Superior temporal gyrus (tissue), 1 donor: Measurements from ENCODE around the gene SPATA12.

Experiments used
- DNase-seq: peaks from one replicate; pipeline ENCODE4 v3.0.0-alpha.2; 2016; ENCODE audit errors: extremely low spot score

Gene SPATA12

DNA sequence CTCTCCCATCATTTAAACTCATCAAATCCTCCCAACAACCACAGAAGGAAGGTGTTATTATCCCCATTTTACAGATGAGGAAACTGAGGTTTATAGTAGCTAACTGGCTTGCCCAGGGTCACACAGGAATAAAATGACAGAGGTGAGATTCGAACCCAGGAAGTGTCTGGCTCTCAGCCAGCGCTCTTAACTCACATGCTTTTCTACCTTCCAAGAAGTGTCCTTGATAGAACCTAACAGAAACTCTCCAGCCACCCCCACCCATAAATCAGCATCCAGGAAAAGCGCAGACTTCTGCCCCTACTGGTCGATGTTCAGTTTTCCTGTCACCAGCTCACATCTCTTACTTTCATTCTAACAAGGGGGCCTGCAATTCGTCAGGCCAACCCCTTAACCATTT lies 51.7 kb downstream of the SPATA12 start:
- DNase-seq, result no peak

DNA sequence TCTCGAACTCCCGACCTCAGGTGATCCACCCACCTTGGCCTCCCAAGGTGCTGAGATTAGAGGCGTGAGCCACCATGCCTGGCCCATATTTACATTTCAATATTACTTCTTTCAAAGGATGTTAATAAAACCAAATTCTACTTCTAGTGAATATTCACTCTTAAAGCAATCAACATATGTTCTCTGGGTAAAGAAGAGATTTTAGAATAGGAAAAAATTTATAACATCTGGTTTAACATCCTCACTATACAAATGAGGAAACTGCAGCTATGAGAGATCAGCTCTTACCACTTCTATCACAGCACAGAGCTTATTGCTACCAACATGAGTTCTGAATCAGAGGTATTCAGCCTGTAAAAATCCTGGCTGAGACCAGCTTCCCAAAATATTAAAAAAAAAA lies 56.0 kb downstream of the SPATA12 start:
- no peak for DNase-seq

DNA sequence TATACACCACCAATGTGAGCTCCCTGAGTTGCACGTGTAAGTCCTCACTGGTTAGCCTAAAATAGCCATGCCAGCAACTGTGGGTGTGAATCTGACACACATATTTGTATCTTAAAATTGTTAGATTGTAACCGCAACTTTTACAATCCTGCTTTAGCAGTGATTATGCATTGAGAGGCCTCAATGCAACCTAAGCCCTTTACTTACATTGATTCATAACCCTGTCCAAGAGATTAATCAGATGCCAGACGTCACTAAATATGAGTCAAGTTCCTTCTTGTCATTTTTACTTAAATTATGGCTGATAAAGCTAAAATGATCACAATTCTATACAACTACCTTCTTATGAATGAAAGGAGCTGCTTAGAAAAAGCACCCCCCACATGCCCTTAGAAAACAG lies 57.8 kb downstream of the SPATA12 start:
- DNase-seq, result no peak

DNA sequence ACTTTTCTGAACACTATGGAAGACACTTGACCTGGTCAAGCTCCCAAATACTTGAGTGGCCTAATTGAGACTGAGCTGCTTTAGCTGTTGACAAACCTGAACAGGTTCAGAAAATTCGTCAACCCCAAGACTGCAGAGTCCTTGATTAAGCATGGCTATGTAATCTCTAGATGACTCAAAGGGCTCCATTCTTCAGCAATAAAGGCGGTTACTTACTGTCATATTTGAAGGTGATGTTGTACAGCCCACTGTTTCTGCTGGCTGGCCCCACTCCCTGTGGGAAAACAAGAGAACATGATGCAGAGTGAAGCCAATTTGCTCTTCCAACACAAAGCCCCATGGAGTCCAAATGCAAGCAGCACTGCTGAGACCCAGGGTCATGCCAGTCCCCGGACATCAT lies 59.6 kb downstream of the SPATA12 start:
- DNase-seq, result no peak

DNA sequence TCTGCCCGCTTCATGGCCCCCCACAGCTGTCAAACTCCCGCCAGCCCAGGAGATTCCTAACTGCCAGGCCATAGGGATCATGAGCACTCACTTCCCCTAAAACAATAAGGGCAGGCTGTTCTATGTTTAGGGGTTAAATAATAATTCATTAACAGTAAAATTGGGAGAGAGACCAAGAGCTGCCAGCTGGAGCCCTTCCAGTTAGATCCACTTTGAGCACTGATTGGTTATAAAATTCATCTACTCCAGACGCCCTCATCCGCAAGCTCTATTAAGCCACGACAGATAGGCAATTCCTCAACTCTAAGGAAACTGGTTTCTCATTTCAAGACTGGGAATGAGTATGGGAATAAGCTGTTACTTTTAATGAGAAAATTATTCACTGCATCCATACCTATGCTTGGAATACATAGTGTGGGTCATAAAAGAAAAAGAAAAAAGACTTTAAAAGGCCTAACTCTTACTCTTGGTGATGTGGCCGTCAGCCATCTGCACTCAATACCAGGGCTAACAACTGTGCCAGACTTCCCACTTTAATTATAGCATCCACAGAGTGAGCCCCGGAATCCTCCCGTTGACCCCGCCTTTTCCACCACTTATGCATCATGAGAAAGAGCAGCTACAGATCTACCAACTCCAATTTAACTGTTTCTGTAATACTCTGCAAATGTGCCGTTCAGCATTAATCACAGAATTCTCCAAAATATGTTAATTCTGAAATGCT lies 60.1 kb downstream of the SPATA12 start:
- no peak for DNase-seq
